Measurements from ENCODE around the gene QSOX2.

The QSOX2 gene

DNA sequence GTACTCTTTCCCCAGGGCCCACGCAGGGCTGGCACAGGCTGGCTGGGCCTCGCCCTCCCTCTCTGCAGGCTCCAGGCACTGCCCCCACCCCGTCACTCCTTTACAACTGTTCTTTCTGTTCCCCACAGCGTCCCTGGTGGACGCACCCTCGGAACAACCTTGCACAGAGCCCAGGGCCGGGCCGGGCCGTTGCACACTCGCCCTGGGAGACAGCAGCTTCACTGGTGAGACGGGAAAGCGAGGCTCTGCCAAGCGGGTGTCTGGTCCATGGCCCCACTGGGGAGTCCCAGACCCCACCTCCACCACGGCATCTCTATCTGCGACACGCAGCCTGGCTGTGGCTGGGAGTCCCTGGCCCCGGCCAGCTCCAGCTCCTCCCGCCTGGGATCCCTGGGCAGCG is 18.4 kb upstream of the QSOX2 start:
- Histone ChIP-seq H3K4me3 (ENCODE audit: low read depth, low read length) (no peak overlapping the region), H3K27me3 (ENCODE audit: insufficient read depth, low read length) (peaks cover 5% of the 10 kb centered on the region), H3K4me1 (ENCODE audit: control insufficient read depth, insufficient read depth, low read length, unreplicated experiment) (no peaks in the 10 kb centered on the region), H3K27ac (ENCODE audit: low read depth, low read length) (no peak overlapping the region), H2AFZ (ENCODE audit: low read length, unreplicated experiment) (no peak overlapping the region), H3K36me3 (ENCODE audit: insufficient read depth, low read length) (no peaks in the 10 kb centered on the region), H3K79me2 (ENCODE audit: control insufficient read depth, insufficient read depth, low read length, unreplicated experiment) (no peaks in the 10 kb centered on the region)

DNA sequence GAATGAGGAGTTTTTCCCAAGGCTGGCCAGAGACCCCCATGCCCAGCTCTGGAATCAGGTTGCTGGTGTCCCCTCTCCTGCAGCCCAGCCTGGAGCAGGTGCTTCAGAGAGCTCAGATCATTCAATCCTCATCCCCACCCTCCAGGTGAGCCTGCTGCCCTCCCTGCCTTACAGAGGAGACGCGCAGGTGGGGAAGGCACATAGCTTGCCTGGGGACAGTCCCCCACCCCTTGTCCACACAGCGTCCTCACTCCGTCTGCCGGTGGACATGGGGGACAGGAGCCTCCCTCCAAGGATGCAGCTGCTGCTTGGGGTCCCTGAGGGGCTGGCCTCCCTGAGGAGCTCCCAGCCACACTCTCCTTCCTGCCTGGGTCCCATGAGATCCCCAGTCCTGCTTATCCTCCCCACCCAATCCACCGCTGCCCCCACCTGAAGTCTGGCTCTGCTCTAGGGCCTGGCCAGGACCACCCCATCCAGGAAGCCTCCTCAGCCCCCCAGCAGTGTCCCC is 17.1 kb upstream of the QSOX2 start:
- H3K79me2 ChIP-seq (ENCODE audit: control insufficient read depth, insufficient read depth, low read length, unreplicated experiment), result no peaks in the 10 kb centered on the region
- H3K4me3 ChIP-seq (ENCODE audit: low read depth, low read length), result no peak overlapping the region
- no peaks in the 10 kb centered on the region for H3K27me3 ChIP-seq (ENCODE audit: insufficient read depth, low read length)
- no peaks in the 10 kb centered on the region for H3K4me1 ChIP-seq (ENCODE audit: control insufficient read depth, insufficient read depth, low read length, unreplicated experiment)
- H2AFZ ChIP-seq (ENCODE audit: low read length, unreplicated experiment), result no peak overlapping the region
- H3K27ac ChIP-seq (ENCODE audit: low read depth, low read length), result no peak overlapping the region
- H3K36me3 ChIP-seq (ENCODE audit: insufficient read depth, low read length), result no peaks in the 10 kb centered on the region

DNA sequence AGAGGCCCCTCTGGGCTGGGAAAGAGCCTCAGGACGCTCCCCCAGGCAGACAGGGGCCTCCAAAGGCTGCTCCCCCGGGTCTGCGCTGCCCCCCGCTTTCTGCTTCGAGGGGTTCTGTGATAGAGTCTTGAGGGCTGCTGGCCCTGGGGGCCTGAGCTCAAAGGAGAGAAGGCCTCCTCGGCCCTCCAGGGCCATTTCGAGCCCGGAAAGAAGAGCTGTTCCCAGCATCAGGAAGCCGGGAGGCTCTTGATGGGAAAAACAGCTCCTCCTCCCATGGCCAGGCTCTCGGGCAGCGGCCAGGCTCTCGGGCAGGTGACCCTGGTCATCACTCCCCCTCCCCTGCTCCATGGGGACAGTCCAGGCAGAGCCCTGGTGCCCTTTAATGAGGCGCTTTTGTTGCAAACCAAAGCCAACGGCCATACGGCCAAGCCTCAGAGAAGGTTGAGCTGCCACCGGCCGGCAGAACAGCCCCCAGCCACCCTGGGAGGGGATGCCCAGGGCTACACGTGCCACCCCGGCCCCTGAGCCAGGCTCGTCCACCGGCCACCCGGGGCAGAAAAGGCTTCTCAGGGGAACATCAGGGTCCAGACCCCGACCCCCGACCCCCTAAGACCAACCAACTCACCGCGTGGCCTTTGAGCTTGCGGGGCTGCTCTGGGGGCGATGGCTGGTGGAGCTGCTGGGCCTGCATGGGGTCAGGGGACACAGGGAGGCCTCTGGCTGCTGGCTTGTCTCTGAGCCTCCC is 16.2 kb upstream of the QSOX2 start:
- Histone ChIP-seq H3K79me2 (ENCODE audit: control insufficient read depth, insufficient read depth, low read length, unreplicated experiment) (no peaks in the 10 kb centered on the region), H3K27ac (ENCODE audit: low read depth, low read length) (no peak overlapping the region), H3K4me1 (ENCODE audit: control insufficient read depth, insufficient read depth, low read length, unreplicated experiment) (no peaks in the 10 kb centered on the region), H2AFZ (ENCODE audit: low read length, unreplicated experiment) (no peak overlapping the region), H3K27me3 (ENCODE audit: insufficient read depth, low read length) (no peaks in the 10 kb centered on the region), H3K36me3 (ENCODE audit: insufficient read depth, low read length) (no peaks in the 10 kb centered on the region), H3K4me3 (ENCODE audit: low read depth, low read length) (no peak overlapping the region)

DNA sequence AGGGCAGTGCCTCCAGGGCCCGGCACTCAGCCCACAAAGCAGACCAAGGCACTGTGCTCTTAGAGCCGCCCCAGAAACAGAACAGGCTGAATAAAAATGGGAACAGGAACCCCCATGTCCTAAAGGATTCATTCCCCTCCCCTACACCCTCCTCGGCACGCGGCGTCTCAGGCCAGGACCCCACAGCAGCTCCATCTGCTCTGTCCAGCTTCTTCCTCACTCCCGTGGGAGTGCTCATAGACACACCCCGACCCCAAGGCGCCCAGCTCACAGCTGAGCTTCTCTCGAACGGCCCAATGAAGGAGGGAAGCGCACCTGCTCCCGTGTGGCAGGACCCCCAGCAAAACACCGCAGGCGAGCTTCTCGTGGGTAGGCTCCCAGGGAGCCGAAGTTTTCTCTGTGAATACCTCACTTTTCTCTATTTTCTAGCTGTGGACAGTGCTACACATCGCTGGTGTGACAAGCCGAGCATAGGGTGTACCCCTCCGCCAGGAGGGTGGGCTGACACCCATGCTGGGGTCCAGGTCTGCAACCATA is 15.4 kb upstream of the QSOX2 start:
- H2AFZ ChIP-seq (ENCODE audit: low read length, unreplicated experiment), result no peak overlapping the region
- no peak overlapping the region for H3K4me3 ChIP-seq (ENCODE audit: low read depth, low read length)
- H3K27me3 ChIP-seq (ENCODE audit: insufficient read depth, low read length), result no peaks in the 10 kb centered on the region
- H3K4me1 ChIP-seq (ENCODE audit: control insufficient read depth, insufficient read depth, low read length, unreplicated experiment), result no peaks in the 10 kb centered on the region
- H3K79me2 ChIP-seq (ENCODE audit: control insufficient read depth, insufficient read depth, low read length, unreplicated experiment), result no peaks in the 10 kb centered on the region
- no peaks in the 10 kb centered on the region for H3K36me3 ChIP-seq (ENCODE audit: insufficient read depth, low read length)
- no peak overlapping the region for H3K27ac ChIP-seq (ENCODE audit: low read depth, low read length)

DNA sequence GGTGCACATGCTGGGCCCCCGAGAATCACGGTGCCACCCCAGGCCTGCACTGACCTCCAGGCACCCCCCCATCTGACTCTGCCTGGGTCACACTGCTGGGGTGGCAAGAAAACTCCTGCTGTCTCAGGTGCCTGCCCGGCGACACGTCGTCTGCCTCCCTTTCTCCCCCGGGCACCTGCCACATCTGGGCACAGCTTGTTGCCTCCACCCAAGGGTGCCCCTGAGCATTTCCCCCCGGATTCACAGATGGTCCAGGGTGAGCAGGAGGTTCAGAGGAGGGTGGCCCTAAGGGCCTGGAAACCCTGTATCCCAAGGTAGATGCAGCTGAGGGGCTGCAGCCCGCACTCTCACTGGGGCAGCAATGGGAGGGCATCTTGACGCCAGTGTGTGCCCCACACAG is 14.9 kb upstream of the QSOX2 start:
- Histone ChIP-seq H3K27ac (ENCODE audit: low read depth, low read length) (no peak overlapping the region), H2AFZ (ENCODE audit: low read length, unreplicated experiment) (no peak overlapping the region), H3K36me3 (ENCODE audit: insufficient read depth, low read length) (no peaks in the 10 kb centered on the region), H3K79me2 (ENCODE audit: control insufficient read depth, insufficient read depth, low read length, unreplicated experiment) (no peaks in the 10 kb centered on the region), H3K4me1 (ENCODE audit: control insufficient read depth, insufficient read depth, low read length, unreplicated experiment) (peaks cover 4% of the 10 kb centered on the region), H3K27me3 (ENCODE audit: insufficient read depth, low read length) (no peaks in the 10 kb centered on the region), H3K4me3 (ENCODE audit: low read depth, low read length) (no peak overlapping the region)

DNA sequence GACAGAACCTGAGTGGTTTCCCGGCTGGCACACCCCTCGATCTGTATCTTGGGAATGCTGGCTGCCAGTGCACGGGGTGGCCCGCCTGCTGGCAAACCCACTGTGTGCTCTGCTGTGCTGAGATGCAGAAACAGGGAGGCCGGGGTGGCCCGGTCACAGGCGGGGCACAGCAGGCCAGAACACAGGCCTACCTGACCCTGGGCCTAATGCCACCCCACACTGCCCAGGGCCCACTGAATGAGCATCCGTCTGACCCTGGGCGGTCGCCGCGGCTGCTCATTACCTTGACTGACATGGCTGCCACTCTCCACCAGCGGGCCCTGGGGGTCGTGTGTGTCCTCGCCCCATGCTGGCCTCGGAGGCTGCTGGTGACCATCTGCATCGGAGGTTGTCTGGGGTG is 14.2 kb upstream of the QSOX2 start:
- Histone ChIP-seq H3K27ac (ENCODE audit: low read depth, low read length) (no peak overlapping the region), H3K79me2 (ENCODE audit: control insufficient read depth, insufficient read depth, low read length, unreplicated experiment) (no peaks in the 10 kb centered on the region), H3K27me3 (ENCODE audit: insufficient read depth, low read length) (no peaks in the 10 kb centered on the region), H3K4me3 (ENCODE audit: low read depth, low read length) (no peak overlapping the region), H3K36me3 (ENCODE audit: insufficient read depth, low read length) (no peaks in the 10 kb centered on the region), H3K4me1 (ENCODE audit: control insufficient read depth, insufficient read depth, low read length, unreplicated experiment) (peaks cover 11% of the 10 kb centered on the region), H2AFZ (ENCODE audit: low read length, unreplicated experiment) (no peak overlapping the region)

DNA sequence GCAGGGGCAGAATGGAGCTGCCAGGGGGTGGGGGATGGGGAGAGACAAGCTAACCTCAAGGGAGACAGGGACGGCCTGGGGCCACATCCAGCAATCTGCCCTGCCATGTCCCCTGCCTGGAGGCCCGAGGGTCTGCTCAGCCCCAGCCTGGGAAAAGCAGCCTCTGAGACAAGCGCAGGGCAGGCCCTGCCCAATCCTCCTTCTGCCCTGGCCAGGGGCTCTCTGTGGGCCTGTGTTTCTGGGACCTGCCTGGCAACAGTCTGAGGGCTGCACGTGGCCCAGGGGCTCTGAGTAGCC is 13.9 kb upstream of the QSOX2 start:
- Histone ChIP-seq H3K36me3 (ENCODE audit: insufficient read depth, low read length) (no peaks in the 10 kb centered on the region), H3K4me1 (ENCODE audit: control insufficient read depth, insufficient read depth, low read length, unreplicated experiment) (peaks cover 14% of the 10 kb centered on the region), H3K27ac (ENCODE audit: low read depth, low read length) (no peak overlapping the region), H3K27me3 (ENCODE audit: insufficient read depth, low read length) (no peaks in the 10 kb centered on the region), H3K4me3 (ENCODE audit: low read depth, low read length) (no peak overlapping the region), H2AFZ (ENCODE audit: low read length, unreplicated experiment) (no peak overlapping the region), H3K79me2 (ENCODE audit: control insufficient read depth, insufficient read depth, low read length, unreplicated experiment) (no peaks in the 10 kb centered on the region)

DNA sequence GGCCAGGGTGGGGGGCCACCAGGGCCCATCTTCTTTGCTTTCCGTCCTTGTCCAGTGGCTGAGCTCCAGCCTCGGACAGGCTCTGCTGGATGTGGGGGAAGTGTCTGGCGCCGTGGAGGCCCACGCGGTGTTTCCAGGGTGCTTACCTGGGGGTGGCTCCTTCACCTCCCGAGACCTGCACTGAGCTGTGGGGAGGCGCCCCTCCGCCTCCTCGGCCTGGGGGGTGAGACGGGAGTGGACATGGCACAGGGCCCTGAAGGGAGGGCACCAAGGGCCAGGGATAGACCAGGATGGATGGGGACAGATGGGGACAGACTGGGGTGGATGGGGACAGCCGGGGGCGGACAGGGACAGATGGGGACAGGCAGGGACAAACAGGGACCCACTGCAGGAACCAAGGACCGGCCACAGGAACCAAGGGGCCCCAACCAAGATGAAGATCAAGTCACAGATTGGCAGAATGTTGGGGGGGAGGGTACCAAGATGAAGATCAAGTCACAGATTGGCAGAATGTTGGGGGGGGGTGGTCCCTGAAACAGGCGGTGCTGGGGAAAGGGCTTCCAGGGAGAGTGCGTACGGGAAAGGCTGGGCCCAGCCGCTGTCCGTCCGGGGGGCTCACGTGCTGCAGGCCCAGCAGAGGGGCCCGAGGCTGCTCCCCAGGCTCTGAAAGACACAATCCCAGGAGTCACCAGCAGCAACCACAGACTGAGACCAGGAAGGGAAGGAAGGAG is 13.3 kb upstream of the QSOX2 start:
- Histone ChIP-seq H3K27me3 (ENCODE audit: insufficient read depth, low read length) (no peaks in the 10 kb centered on the region), H3K79me2 (ENCODE audit: control insufficient read depth, insufficient read depth, low read length, unreplicated experiment) (no peaks in the 10 kb centered on the region), H3K4me1 (ENCODE audit: control insufficient read depth, insufficient read depth, low read length, unreplicated experiment) (peaks cover 15% of the 10 kb centered on the region), H3K36me3 (ENCODE audit: insufficient read depth, low read length) (no peaks in the 10 kb centered on the region), H3K27ac (ENCODE audit: low read depth, low read length) (no peak overlapping the region), H3K4me3 (ENCODE audit: low read depth, low read length) (no peak overlapping the region), H2AFZ (ENCODE audit: low read length, unreplicated experiment) (no peak overlapping the region)

DNA sequence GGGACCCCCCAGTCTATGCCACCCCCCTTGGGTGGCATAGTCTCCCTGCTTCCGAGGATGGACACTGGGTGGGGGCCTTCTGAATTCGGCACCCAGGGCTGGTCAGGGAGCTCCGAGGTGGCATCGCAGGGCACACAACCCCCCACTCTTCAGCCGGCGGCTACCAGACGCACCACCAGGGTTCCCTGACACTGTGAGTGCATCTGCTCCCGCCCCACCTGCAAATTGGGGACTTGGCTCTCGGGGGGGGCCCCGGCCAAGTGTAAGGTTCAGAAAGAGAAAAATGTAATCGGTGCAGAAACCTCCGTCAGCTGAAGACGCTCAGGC is 12.7 kb upstream of the QSOX2 start:
- no peak overlapping the region for H3K4me3 ChIP-seq (ENCODE audit: low read depth, low read length)
- no peaks in the 10 kb centered on the region for H3K79me2 ChIP-seq (ENCODE audit: control insufficient read depth, insufficient read depth, low read length, unreplicated experiment)
- H3K27me3 ChIP-seq (ENCODE audit: insufficient read depth, low read length), result no peaks in the 10 kb centered on the region
- H3K4me1 ChIP-seq (ENCODE audit: control insufficient read depth, insufficient read depth, low read length, unreplicated experiment), result peaks cover 15% of the 10 kb centered on the region
- H3K27ac ChIP-seq (ENCODE audit: low read depth, low read length), result no peak overlapping the region
- H3K36me3 ChIP-seq (ENCODE audit: insufficient read depth, low read length), result no peaks in the 10 kb centered on the region
- H2AFZ ChIP-seq (ENCODE audit: low read length, unreplicated experiment), result no peak overlapping the region

DNA sequence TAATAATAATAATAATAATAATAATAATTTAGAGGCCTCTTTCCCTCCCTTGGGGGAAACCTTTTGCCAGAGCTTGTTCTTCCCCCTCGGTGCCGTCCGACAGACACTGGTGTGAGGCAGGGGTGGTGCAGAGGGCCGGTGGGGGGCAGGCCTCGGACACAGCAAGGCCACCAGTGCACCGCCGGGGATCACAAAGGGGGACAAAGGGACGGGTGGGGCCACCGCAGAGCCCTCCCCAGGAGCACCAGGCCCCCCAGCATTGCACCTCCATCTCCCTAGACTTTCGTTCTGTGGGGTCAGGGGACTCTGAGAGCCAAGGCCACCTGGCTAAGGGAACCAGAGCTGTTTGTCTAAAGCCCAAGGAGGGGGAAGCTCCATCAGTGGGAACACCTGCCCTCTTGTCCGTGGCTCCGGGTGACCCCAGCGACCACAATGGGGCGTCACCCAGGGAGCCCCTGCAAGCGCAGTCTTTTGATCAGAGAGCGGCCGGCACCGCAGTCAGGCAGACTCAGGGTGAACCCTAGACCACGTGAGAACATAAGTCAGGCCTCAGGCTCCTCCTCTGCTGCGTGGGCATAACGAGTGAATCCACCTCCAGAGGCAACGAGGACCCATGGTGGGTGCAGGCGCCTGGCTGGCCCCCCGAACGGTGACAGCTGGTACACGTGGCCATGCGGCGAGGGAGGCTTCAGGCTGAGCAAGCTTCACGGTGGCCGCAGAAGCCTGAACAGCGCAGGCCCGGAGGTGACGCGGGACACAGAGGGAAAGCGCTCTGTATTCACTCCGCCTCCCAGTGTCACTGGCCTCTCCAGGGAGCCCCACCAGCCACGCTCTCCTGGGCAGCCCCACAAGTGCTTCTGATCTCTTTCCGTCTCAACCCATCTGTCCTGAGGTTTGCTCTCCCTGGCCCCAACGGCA is 12.0 kb upstream of the QSOX2 start:
- H3K79me2 ChIP-seq (ENCODE audit: control insufficient read depth, insufficient read depth, low read length, unreplicated experiment), result no peaks in the 10 kb centered on the region
- no peaks in the 10 kb centered on the region for H3K36me3 ChIP-seq (ENCODE audit: insufficient read depth, low read length)
- no peak overlapping the region for H3K4me3 ChIP-seq (ENCODE audit: low read depth, low read length)
- H3K27me3 ChIP-seq (ENCODE audit: insufficient read depth, low read length), result no peaks in the 10 kb centered on the region
- no peak overlapping the region for H3K27ac ChIP-seq (ENCODE audit: low read depth, low read length)
- H2AFZ ChIP-seq (ENCODE audit: low read length, unreplicated experiment), result no peak overlapping the region
- H3K4me1 ChIP-seq (ENCODE audit: control insufficient read depth, insufficient read depth, low read length, unreplicated experiment), result peaks cover 15% of the 10 kb centered on the region

Data from ACC112 (cell line).